GM12874 (cell line): ENCODE measurements around the gene TMOD1.

Source experiments
- CTCF ChIP-seq: IDR thresholded peaks from 2 replicates; pipeline ENCODE4 v1.5.1; 2011; ENCODE audit warnings: low read depth, mild to moderate bottlenecking, control low read depth, low read length, moderate library complexity; ENCODE audit not compliant: insufficient read depth

Gene TMOD1

DNA sequence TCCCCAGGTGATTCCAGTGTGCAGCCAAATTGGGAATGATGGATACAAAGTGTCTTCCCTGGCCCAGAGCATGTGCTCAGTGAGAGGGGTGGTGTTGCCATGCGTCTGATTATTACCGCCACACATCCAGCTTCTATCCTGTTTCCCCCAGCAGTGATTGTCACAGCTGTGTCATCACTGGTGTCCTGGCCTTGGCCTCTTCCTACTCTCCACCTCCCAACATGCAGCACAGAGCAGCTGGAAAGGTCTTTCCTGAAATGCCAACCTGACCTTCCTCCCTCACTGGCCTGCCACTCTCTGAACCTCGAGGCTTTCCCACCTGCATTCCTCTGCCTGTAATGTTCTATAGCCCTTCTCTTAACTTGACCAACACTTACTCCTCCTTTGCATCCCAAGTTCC is 60.0 kb downstream of the TMOD1 start:
- no peak for TF ChIP-seq CTCF

- no peak for TF ChIP-seq CTCF
Measured at GRCh38 chr9:97562542-97562941, 61.1 kb downstream of the TMOD1 start.

DNA sequence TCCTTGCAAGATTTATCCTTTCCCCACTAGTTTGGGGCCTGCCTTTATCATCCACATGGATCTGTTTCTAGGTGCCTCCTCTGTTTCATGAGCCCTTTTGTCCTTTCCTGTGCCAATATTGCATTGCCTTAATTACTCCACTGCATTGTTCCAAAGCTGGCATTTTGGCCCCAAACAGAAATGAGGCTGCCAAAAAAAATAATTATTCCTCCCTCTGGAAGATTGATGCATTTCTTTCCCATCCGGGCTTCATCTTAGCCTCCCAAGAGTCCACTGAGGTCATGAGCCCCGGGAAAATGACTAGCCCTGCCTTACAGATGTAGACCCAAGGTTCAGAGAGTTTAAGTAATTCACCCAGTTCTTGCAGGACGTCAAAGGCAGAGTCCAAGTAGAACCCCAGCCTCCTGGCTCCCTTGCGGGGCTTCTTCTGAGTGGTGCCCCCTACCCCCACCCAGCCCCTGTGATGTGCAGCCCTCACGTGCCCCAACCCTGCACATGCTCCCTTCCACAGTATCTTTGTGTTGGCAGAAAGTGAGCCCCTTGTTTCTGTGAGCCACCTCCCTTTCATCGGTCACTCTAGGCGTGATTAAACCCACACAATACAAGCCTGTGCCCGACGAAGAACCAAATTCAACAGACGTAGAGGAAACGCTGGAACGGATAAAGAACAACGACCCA is 62.1 kb downstream of the TMOD1 start:
- no peak for TF ChIP-seq CTCF

- TF ChIP-seq CTCF: no peak
Measured at GRCh38 chr9:97564291-97565175, 63.1 kb downstream of the TMOD1 start.

- no peak for TF ChIP-seq CTCF
Measured at GRCh38 chr9:97565262-97565661, 63.8 kb downstream of the TMOD1 start.

DNA sequence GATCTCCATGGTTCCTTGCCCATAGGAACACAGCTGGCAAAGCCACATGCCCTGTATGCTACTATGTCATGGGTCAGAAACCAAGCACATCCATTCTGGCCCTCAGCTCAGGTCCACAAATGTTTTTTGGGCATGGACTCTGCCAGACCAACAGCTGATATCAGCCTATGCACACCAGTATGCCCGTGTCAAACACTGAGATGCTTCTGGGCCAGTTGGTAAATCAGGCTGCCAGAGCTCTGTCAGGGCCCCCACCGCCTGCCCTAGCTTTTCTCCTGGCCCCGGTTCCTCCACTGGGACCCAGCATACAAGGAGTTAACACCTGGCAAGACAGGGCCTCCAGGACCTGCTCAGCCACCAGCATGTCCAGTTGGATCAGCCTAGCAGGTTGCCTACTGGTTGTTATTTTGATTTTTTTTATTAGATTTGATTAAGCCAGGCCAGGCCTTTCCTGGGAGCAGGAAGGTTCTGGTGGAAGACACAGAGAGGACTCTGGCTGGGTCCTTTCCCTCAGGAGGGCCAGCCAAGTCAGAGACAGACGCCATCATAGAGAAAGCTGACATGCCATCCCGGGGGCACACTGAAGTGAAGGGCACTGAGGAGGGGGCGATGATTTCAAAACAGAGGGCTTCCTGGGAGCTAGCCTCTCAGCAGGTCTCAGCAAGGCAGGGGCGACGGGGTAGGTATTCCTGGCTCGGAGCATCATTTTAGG is 65.9 kb downstream of the TMOD1 start:
- no peak for TF ChIP-seq CTCF

- TF ChIP-seq CTCF: no peak
Measured at GRCh38 chr9:97567894-97568202, 66.4 kb downstream of the TMOD1 start.
